Measurements from ENCODE around the gene RPL39L.

DNA sequence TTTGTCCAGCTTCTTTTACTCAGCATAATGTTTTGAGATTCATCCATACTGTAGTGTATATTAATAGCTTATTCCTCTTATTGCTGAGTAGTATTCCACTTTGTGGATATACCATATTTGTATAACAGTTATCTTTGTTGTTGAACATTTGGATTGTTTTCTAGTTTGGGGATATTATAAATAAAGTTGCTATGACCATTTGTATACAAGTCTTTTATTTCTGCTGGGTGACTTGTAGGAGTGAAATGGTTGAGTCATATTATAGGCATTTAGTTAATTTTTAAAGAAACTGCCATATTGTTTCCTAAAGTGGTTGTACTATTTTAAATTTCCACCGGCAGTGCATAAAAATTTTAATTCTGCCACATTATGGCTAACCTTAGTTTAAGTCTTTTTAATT is 53.4 kb downstream of the RPL39L start:
- TF ChIP-seq, protein P1, sequence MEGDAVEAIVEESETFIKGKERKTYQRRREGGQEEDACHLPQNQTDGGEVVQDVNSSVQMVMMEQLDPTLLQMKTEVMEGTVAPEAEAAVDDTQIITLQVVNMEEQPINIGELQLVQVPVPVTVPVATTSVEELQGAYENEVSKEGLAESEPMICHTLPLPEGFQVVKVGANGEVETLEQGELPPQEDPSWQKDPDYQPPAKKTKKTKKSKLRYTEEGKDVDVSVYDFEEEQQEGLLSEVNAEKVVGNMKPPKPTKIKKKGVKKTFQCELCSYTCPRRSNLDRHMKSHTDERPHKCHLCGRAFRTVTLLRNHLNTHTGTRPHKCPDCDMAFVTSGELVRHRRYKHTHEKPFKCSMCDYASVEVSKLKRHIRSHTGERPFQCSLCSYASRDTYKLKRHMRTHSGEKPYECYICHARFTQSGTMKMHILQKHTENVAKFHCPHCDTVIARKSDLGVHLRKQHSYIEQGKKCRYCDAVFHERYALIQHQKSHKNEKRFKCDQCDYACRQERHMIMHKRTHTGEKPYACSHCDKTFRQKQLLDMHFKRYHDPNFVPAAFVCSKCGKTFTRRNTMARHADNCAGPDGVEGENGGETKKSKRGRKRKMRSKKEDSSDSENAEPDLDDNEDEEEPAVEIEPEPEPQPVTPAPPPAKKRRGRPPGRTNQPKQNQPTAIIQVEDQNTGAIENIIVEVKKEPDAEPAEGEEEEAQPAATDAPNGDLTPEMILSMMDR (IDR thresholded peaks at IDR 0.05), result no peak
- TF ChIP-seq POLR2A (IDR thresholded peaks at IDR 0.05), result no peak
